Pons (tissue), 1 donor: Measurements from ENCODE around the gene HOXC4.
"Not testable (repeated sequence)": the region's sequence is repeated elsewhere in the genome, so short reads cannot be mapped to it uniquely, and the experiment has no call there.

ENCODE experiments used
- DNase-seq: peaks from one replicate; pipeline ENCODE4 v3.0.0-alpha.2; 2016; ENCODE audit warnings: low spot score

The HOXC4 gene

GRCh38 chr12:54041097-54041690 is 12.4 kb upstream of the HOXC4 start:
- no peak for DNase-seq

- not testable (repeated sequence) for DNase-seq
Measured at GRCh38 chr12:54042033-54042432, 11.6 kb upstream of the HOXC4 start.

- DNase-seq = no peak
Measured at GRCh38 chr12:54042970-54043853, 10.4 kb upstream of the HOXC4 start.

- no peak for DNase-seq
Measured at GRCh38 chr12:54044425-54045103, 9.1 kb upstream of the HOXC4 start.

GRCh38 chr12:54045401-54045800 is 8.2 kb upstream of the HOXC4 start:
- no peak for DNase-seq

- DNase-seq = no peak
Measured at GRCh38 chr12:54045868-54046521, 7.6 kb upstream of the HOXC4 start.

GRCh38 chr12:54046809-54047159 is 6.9 kb upstream of the HOXC4 start:
- DNase-seq = no peak

- no peak for DNase-seq
Measured at GRCh38 chr12:54047160-54047963, 6.3 kb upstream of the HOXC4 start.

GRCh38 chr12:54047964-54048303 is 5.7 kb upstream of the HOXC4 start:
- no peak for DNase-seq

GRCh38 chr12:54048406-54049093 is 5.1 kb upstream of the HOXC4 start:
- no peak for DNase-seq

GRCh38 chr12:54049108-54049507 is 4.5 kb upstream of the HOXC4 start:
- no peak for DNase-seq

GRCh38 chr12:54050482-54050810 is 3.2 kb upstream of the HOXC4 start:
- no peak for DNase-seq

GRCh38 chr12:54051026-54051842 is 2.4 kb upstream of the HOXC4 start:
- peak; percentile 15 for DNase-seq

- DNase-seq = no peak
Measured at GRCh38 chr12:54051874-54052437, 1.7 kb upstream of the HOXC4 start.

- peak; percentile 31 for DNase-seq
Measured at GRCh38 chr12:54052438-54053002, 1.1 kb upstream of the HOXC4 start.

GRCh38 chr12:54053003-54053750 is 458 bp upstream of the HOXC4 start:
- peak; percentile 61 for DNase-seq

- no peak for DNase-seq
Measured at GRCh38 chr12:54054742-54055194, 1.1 kb downstream of the HOXC4 start.

GRCh38 chr12:54055552-54055951 is 1.9 kb downstream of the HOXC4 start:
- no peak for DNase-seq

GRCh38 chr12:54056110-54056509 is 2.5 kb downstream of the HOXC4 start:
- DNase-seq = no peak
